Effector memory CD4-positive, alpha-beta T cell (primary cell): Measurements from ENCODE around the gene RGS6.

Experiments used
- DNase-seq, 3 donors: peaks; one replicate each; pipeline ENCODE4 v3.0.0-alpha.2; 2020
- H3K27ac ChIP-seq: 2 replicates; pipeline ENCODE4 v1.7.0; 2013; ENCODE audit warnings: mild to moderate bottlenecking, low read length, moderate library complexity; ENCODE audit not compliant: insufficient read depth, poor library complexity, severe bottlenecking
- H3K27me3 ChIP-seq: replicated peaks from 2 replicates; pipeline ENCODE4 v1.7.0; 2013; ENCODE audit warnings: mild to moderate bottlenecking, low read length; ENCODE audit not compliant: insufficient read depth, control insufficient read depth, poor library complexity, severe bottlenecking
- H3K36me3 ChIP-seq: 2 replicates; pipeline ENCODE4 v1.7.0; 2013; ENCODE audit warnings: mild to moderate bottlenecking, low read length, moderate library complexity; ENCODE audit not compliant: control insufficient read depth, insufficient read depth
- H3K4me1 ChIP-seq: 2 replicates; pipeline ENCODE4 v1.7.0; 2013; ENCODE audit warnings: low read length, mild to moderate bottlenecking; ENCODE audit not compliant: control insufficient read depth, insufficient read depth, poor library complexity, severe bottlenecking
- H3K4me3 ChIP-seq: 2 replicates; pipeline ENCODE4 v1.7.0; 2013; ENCODE audit warnings: low read length, low read depth, mild to moderate bottlenecking; ENCODE audit not compliant: insufficient read depth, poor library complexity, severe bottlenecking
- H3K9me3 ChIP-seq: 2 replicates; pipeline ENCODE4 v1.7.0; 2013; ENCODE audit warnings: mild to moderate bottlenecking, low read length, moderate library complexity; ENCODE audit not compliant: control insufficient read depth

Gene RGS6

DNA sequence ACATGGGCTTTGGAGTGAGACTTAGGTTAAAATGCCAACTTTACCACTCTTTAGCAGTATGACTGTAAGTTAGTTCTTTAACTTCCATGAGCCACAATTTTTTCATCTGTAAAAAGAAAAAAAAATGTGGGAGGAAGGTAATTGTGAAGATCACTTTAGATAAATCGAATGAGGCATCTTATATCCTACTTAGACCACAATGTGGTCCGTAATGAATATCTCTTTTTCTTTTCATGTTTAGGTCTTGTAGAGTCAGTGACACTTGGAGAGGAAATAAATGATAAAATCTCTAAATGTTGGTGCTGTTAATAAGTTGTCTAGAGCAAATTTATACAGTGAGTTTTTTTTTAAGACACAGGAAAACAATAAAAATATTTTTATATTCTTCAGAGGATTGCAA lies 34.3 kb downstream of the RGS6 start:
- H3K36me3 ChIP-seq: no peaks in the 10 kb centered on the region
- H3K27me3 ChIP-seq: no peaks in the 10 kb centered on the region
- H3K9me3 ChIP-seq: no peaks in the 10 kb centered on the region
- no peak overlapping the region for H3K27ac ChIP-seq
- no peaks in the 10 kb centered on the region for H3K4me1 ChIP-seq
- no peak overlapping the region for H3K4me3 ChIP-seq
- no peak for DNase-seq

DNA sequence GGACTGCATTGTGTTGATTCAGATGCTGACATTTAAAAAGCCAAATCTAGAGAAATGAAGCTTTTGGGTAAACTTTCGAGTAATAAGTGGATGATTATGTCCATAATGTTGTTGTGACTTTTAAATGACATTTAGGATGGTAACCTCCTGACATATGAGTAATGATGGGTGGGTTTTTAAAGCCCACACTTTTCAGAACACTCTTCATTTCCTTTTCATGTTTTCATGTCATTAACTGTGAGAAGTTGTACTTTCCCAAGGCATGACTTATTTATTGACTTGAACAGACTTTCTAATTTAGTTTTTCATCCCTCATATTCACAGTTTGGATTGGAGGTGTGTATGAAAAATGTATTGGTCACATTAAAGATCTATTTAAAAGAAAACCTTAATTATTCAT lies 35.5 kb downstream of the RGS6 start:
- no peaks in the 10 kb centered on the region for H3K9me3 ChIP-seq
- H3K36me3 ChIP-seq: no peaks in the 10 kb centered on the region
- H3K27me3 ChIP-seq: no peaks in the 10 kb centered on the region
- no peak for DNase-seq
- no peaks in the 10 kb centered on the region for H3K4me1 ChIP-seq
- H3K27ac ChIP-seq: no peak overlapping the region
- H3K4me3 ChIP-seq: no peak overlapping the region

DNA sequence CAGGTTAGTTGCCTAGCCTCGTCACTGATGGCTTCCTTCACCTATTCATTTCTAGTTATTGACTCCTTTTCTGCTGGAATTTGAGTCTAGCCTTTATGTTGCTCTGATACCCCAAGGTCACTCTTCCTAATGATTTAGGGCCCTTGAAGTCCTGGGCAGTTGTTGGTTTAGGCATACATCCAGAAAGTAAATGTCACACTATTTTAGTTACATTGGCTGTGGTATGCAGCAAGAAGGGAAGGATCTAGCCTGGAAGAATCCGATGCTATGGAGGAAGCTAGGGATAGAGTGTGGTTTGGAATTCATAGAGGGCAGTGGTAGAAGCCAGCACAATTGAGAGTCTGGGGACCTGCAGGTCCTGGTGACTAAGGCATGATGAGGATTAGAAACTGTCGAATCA lies 38.0 kb downstream of the RGS6 start:
- no peaks in the 10 kb centered on the region for H3K27me3 ChIP-seq
- H3K4me1 ChIP-seq: no peaks in the 10 kb centered on the region
- DNase-seq: no peak
- no peaks in the 10 kb centered on the region for H3K36me3 ChIP-seq
- H3K9me3 ChIP-seq: no peaks in the 10 kb centered on the region
- no peak overlapping the region for H3K27ac ChIP-seq
- no peak overlapping the region for H3K4me3 ChIP-seq

DNA sequence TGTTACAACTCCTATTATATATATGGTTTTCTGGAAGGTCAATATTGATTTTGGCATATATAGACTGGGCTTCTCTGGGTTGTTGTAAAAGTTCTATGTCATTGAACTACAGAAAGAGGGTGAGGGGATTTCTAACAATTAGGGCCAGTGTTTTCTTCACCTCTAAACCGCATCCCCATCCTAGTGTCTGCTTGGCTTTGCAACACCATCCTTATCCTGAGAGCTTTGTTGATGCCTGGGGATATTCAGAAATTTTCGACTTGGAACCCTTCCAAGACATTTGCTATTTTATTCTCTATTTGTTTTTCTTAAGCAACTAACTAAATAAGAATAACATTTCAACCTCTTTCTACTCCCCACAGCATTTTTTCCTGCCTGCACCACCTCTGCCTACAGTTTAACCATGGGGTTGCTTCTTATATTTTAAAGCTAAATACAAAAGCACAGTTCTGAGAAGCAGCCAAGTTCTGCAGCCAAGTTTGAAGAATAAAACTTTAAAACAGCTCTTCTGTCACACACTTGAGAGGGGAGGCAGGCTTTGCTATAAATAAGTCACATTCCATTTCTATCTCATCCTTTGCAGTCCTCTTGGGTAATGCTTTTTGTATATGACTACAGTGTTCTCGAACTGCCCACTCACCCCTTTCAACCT lies 53.4 kb downstream of the RGS6 start:
- Histone ChIP-seq H3K27me3 (no peaks in the 10 kb centered on the region), H3K4me1 (no peaks in the 10 kb centered on the region), H3K27ac (no peak overlapping the region), H3K9me3 (no peaks in the 10 kb centered on the region), H3K4me3 (no peak overlapping the region), H3K36me3 (no peaks in the 10 kb centered on the region)
- DNase-seq: no peak

DNA sequence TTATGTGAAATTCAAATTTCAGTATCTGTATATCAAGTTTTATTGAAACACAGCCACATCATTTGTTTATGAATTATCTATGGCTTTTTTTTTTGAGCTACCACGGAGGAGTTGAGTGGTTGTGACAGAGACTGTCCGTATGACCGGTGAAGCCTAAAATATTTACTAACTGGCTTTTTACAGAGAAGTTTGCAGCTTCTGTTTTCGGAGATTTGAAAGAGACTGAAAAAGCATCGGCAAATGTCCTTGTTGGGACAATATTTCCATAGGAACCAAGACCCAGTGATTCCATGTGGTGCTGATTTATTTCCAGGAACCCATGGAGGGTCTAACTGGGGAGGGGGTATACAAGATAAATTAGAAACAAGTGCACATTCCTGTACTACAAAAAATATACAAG lies 56.2 kb downstream of the RGS6 start:
- Histone ChIP-seq H3K9me3 (no peaks in the 10 kb centered on the region), H3K27me3 (no peaks in the 10 kb centered on the region), H3K36me3 (no peaks in the 10 kb centered on the region), H3K4me3 (no peak overlapping the region), H3K27ac (no peak overlapping the region), H3K4me1 (no peaks in the 10 kb centered on the region)
- no peak for DNase-seq

DNA sequence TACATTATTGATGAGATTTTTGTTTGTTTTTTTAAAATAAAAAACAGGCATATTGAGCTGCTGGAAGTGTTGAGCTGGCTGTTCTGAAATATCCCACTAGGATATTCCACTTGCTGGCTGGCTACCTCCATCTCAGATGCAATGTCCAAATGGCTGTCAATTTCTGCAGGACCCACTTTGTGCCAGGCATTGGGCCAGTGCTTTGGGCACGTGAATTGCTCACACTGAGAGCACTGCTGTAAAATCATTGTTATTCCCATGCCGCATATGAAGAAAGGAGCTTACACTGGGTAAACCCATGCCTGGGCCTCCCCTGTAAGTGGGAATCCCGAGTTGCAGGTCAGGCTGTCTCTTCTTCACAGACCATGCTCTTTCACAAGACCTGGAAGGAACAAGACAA lies 56.7 kb downstream of the RGS6 start:
- no peaks in the 10 kb centered on the region for H3K36me3 ChIP-seq
- DNase-seq: no peak
- no peak overlapping the region for H3K27ac ChIP-seq
- H3K9me3 ChIP-seq: no peaks in the 10 kb centered on the region
- H3K4me3 ChIP-seq: no peak overlapping the region
- H3K4me1 ChIP-seq: no peaks in the 10 kb centered on the region
- H3K27me3 ChIP-seq: no peaks in the 10 kb centered on the region

DNA sequence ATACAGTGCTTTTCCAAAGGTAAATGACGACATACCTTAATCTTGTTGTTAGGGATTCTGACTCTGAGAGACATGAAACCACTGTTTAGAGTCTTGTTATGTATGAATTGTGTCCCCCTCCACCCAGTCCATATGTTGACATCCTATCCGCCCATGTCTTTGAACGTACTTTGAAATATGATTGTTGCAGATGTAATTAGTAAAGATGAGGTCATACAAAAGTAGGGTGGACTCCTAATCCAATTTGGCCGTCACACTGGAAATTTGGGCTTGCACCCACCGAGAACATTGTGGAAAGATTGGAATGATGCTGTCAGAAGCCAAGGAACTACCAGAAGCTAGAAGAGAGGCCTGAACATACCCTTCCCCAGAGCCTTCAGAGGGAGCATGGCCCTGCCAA lies 62.2 kb downstream of the RGS6 start:
- Histone ChIP-seq H3K4me3 (no peak overlapping the region), H3K36me3 (no peaks in the 10 kb centered on the region), H3K27ac (no peak overlapping the region), H3K9me3 (no peaks in the 10 kb centered on the region), H3K4me1 (no peaks in the 10 kb centered on the region), H3K27me3 (no peaks in the 10 kb centered on the region)
- no peak for DNase-seq

DNA sequence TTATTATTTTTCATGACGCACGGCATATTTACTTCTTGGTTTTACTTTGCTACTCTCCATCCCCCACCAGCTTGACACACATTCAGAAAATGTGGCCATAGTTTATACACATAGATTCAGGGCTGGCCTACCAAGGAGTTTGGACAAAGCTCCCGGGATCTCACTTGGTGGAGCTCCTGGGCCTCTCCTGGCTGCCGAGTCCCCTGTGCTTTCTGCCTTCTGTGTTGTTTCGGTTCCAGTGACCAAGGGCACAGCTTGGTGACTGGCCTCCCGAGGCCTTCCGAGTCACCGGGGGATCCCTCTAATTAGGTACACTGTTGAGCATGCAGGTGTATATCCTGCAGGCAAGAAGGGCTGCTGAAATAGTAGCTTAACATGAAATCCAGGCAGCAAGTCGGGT lies 63.5 kb downstream of the RGS6 start:
- Histone ChIP-seq H3K27me3 (no peaks in the 10 kb centered on the region), H3K27ac (no peak overlapping the region), H3K4me1 (no peaks in the 10 kb centered on the region), H3K9me3 (no peaks in the 10 kb centered on the region), H3K36me3 (no peaks in the 10 kb centered on the region), H3K4me3 (no peak overlapping the region)
- DNase-seq: no peak

DNA sequence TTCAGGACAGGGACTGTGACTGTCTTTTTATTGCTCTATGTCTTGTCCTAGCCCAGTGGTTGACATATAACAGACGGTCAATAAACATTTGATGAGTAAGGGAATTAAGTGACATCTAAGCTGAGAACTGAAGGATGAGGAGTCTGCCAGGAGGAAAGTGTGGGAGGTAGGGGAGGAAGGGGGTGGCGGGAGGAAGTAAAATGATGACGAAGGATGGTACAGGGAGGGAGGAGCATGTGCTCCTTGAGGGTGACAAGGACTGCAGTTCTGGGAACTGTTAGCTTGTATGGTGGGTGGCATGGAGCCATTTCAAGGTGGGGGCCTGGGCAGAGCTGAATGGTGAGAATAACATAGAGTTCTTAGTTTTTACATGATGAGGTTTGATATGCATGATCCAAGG lies 64.4 kb downstream of the RGS6 start:
- no peaks in the 10 kb centered on the region for H3K9me3 ChIP-seq
- H3K4me1 ChIP-seq: no peaks in the 10 kb centered on the region
- H3K27me3 ChIP-seq: no peaks in the 10 kb centered on the region
- no peaks in the 10 kb centered on the region for H3K36me3 ChIP-seq
- DNase-seq: no peak
- H3K27ac ChIP-seq: no peak overlapping the region
- no peak overlapping the region for H3K4me3 ChIP-seq

DNA sequence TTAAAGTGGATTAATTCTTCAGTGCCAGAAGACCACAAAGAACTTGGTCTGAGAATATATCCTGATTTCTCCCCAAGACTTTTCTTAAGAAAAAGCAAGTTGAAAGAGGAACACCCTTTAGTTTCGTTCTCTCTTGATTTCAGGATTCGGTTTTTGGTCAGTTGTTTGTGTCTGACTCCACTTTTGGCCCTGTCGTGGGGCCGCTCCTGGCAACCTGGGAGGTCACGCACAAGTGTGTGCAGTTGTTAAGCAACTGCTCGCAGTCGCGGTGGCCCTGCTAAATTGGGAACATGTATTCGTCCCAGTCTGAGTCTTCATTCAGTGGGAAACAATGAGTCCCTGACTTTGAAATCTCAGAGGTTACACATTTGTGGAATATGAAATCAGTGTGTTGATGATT lies 68.7 kb downstream of the RGS6 start:
- Histone ChIP-seq H3K9me3 (no peaks in the 10 kb centered on the region), H3K4me1 (no peaks in the 10 kb centered on the region), H3K27ac (no peak overlapping the region), H3K36me3 (no peaks in the 10 kb centered on the region), H3K27me3 (no peaks in the 10 kb centered on the region), H3K4me3 (no peak overlapping the region)
- no peak for DNase-seq

DNA sequence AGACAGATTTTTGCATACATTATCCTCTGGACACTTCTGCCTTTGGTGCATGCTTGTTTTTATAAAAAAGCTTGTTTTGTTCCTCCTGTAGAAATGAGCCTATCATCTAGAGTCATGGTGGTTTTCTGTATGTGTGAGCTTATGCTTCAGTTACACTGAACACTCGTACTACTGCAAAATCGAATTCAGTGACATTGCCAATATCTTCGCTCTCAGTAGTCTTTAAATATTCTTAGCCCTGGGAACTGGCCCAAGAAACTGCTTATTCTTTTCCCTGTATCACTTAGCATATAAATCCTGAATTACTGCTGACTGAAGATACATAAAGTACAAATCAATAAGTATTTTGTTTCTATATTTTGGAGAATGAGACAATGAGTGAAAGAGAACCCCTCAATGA lies 70.5 kb downstream of the RGS6 start:
- H3K36me3 ChIP-seq: no peaks in the 10 kb centered on the region
- DNase-seq: no peak
- H3K4me3 ChIP-seq: no peak overlapping the region
- no peaks in the 10 kb centered on the region for H3K4me1 ChIP-seq
- no peaks in the 10 kb centered on the region for H3K9me3 ChIP-seq
- H3K27me3 ChIP-seq: no peaks in the 10 kb centered on the region
- H3K27ac ChIP-seq: no peak overlapping the region
